Kidney glomerular epithelial cell (primary cell): ENCODE results near the gene UBE2D4.
"Not testable (repeated sequence)": the region's sequence is repeated elsewhere in the genome, so short reads cannot be mapped to it uniquely, and the experiment has no call there.

ENCODE experiments used
- DNase-seq: peaks from one replicate; lab custom pipeline; 2025; lab: John Stamatoyannopoulos, UW

UBE2D4 gene

GRCh38 chr7:43925984-43926797 lies at the start of gene UBE2D4:
Gene UBE2D4, plus strand, starts transcription at chr7:43926436. Its CDS starts 97 bp downstream, at chr7:43926533.
- peak; percentile 57 for DNase-seq

DNA sequence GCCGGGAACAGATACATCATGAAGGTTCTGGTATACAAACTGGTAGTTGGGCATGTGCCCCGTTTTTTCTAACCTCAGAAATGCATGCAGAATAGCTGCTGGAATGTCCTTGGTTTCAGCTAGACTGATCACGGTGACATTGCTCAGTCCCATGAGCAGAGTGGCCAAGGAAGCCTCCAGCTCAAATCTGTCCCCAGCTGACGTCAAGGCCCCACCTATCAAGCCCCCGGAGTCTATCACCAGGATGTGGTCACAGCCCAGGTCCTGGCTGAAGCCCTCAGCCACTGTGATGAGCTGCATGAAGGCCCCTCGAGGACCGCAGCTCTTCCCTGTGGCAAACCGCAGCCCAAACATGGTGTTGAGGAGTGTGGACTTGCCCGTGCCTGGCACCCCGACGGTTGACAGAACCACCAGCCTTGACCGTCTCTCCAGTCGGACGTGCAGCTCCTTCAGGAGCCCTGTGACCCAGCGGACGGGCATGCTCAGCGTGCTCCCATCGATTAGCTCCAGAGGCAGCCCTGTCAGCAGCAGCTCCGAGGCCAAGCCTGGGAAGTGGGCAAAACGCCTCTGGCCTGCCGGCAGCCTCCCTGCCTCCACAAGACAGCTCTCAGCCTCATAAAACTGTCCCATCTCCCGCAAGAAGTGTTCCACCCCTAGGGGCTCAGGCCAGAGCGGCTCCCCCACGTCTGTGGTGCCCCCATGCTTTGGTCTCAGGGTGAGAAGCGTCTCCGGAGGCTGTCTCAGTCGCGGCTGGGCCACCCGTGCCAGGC lies 49.1 kb upstream of the UBE2D4 start:
- DNase-seq: no peak

- no peak for DNase-seq
Measured at GRCh38 chr7:43877968-43878864, 48.0 kb upstream of the UBE2D4 start.

DNA sequence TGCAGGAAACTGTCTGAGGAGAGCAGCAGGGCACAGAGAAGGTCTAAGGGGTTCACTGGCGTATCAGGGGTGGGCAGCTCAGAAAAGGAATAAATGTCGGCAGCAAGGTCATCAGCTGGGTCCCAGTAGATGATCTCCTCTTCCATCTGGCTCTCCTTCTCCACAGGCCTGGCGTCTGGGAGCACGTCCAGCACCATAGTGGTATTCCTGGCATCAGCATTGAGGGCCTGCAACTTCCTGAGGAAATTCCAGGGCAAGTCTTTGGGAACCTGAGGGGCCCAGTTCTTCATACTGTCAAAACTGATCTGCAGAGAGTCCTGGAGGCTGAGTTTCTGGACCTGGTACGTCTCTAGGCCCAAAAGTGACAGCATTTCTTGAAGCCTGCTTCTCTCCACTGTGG lies 47.4 kb upstream of the UBE2D4 start:
- no peak for DNase-seq

DNA sequence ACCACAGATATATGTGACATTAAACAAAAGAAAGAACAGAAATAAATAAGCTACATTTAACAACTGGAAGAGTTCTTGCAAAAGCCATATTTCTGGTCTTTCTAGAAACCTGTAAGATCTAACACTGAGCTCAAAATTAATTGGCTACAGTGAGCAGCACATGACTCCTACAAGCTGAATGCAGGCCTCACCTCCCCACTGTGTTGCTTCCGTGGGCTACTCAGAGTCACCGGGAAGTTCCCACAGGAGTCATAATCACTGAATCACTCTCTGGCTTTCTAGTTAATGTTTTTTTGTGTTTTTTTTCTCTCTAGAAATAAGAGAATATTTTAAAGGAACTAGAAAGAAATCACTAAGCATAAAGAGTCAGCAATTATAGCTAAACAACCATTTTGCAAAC lies 46.8 kb upstream of the UBE2D4 start:
- DNase-seq: peak; percentile 85

GRCh38 chr7:43880596-43880995 lies 45.6 kb upstream of the UBE2D4 start:
- no peak for DNase-seq

DNA sequence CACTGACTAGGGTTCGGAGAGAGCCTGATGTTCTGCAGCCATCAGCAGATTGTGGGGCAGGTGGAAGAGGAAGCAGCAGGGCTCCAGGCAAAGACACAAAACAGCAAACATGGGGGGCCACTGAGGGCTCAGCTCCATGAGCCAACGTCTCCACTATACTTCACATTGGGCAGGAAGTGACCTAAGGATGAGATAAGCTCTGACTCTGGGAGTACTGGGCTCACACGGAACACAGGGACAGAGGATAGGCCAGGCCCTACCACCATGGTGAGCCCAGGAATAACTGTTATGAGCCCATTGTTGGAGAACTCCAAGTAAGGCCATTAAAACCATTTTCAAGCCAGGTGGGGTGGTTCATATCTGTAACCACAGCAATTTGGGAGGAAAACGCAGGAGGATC lies 42.0 kb upstream of the UBE2D4 start:
- no peak for DNase-seq

GRCh38 chr7:43884617-43885016 lies 41.6 kb upstream of the UBE2D4 start:
- DNase-seq: no peak

DNA sequence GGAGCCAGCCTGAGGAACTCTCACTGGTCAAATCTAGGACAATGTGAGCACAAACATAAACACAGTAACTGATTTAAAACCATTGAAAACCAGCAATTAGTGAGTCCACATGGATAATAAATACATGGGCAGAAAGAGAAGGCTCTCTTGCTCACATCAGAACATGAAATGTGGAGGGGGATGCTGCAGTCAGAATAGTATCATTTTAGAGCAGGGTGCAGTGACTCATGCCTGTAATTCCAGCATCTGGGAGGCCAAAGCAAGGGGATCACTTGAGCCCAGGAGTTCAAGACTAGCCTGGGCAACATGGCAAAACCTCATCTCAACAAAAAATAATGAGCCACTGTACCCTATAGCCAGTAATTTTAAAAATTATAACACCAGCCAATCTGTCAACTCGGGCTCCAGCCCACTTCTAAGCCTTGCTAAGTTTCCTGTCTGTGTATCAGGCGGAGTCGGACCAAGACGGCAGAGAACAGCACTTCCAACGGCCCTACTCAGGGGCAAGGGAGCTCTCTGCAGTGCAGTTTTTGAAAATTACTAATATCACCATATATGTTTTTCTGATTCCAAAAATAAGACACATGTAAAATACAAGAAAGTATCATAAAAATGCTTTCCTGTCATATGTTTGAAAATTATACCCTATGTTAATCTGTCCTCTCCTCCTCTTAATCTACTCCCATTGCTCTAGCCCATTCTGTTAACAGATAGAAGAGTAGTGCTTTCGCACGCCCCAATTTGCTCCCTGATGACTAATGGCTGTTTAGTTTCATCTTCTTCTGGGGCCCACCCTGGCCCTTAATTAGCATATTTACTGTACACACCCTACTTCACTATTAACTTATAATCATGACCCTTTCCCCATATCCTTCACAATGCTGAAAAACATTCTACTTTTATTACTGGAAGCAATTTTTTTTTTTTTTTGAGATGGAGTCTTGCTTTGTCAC lies 37.0 kb upstream of the UBE2D4 start:
- no peak for DNase-seq

- no peak for DNase-seq
Measured at GRCh38 chr7:43890468-43890867, 35.8 kb upstream of the UBE2D4 start.

DNA sequence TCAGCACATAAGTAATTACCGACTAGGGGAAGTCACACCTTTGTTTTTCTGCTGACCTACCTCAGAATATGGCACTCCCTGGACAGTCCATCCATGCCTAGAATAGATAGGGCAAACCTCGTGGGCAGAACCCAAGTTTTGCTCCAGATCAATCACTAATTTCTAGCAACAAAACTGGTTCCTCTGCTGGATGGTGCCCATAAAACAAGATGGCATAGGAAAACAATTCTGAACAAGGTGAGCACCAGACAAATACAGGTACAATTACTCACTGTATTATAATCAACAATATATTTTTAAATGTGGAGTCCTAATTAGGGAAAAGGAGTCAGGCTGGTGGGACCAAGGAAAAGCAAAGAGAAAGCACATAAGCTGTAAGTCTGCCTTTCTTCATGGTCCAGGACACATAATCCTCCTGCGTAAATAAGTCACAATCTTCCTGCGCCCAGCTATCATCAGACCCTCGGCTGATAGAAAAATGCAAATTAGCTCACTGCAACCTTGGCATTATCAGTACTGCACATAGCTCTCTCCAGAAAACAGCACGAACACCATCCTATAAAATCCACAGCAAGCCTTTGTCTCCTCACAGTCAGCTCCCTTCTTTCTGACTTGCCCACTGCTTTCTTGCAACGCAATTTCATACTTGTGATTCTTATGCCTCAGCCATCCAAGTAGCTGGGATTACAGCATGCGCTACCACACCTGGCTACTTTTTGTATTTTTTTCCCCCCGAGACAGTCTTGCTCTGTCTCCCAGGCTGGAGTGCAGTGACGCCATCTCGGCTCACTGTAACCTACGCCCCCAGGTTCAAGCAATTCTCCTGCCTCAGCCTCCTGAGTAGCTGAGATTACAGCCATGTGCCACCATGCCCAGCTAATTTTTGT lies 34.9 kb upstream of the UBE2D4 start:
- no peak for DNase-seq

- DNase-seq: no peak
Measured at GRCh38 chr7:43895847-43896415, 30.3 kb upstream of the UBE2D4 start.

GRCh38 chr7:43898571-43898970 lies 27.7 kb upstream of the UBE2D4 start:
- not testable (repeated sequence) for DNase-seq

- DNase-seq: no peak
Measured at GRCh38 chr7:43902542-43903054, 23.6 kb upstream of the UBE2D4 start.

- DNase-seq: no peak
Measured at GRCh38 chr7:43904533-43905208, 21.6 kb upstream of the UBE2D4 start.

DNA sequence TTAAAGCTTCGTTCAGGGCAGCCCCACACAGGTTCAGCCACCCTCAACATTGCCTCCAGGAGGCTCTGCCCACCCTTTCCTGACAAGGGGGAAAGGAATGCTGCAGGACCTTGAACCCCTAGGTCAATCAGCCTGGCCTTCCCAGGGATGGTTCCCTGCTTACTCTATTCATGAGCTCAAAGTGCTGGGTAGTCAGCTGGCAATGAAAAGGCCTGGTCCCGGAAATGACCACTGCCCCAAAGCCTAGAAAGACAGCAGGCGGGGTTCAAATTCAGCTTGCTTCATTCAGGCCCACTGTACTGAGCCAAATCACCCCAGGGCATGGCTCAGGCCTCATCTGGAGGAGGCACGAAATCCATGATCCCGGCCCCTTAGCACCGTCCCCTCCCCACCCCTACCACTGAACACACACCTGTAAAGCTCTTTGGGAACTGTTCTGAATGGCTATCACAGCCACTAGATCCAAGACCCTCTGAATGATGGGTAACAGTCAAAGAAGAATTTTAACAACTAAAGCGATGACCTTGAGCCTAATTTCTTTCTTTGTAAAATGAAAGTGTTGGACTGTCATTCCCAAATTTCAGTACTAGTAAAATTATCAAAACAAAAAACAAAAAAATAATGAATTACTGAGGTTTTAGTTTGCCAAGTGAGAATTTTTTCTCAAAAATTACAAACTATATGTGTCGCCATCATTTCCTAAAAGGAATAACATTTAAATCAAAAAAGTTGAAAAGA lies 20.9 kb upstream of the UBE2D4 start:
- DNase-seq: peak; percentile 8

GRCh38 chr7:43905956-43906330 lies 20.3 kb upstream of the UBE2D4 start:
- DNase-seq: no peak

GRCh38 chr7:43906331-43907010 lies 19.8 kb upstream of the UBE2D4 start, which contains the start of gene URGCP:
Gene URGCP, minus strand, starts transcription at chr7:43906596. Its CDS starts 21 bp downstream, at chr7:43906575.
- DNase-seq: peak; percentile 17
